IMR-90 (cell line): Measurements from ENCODE around the gene SYTL2. TPM values are rescaled to one million over a fixed set of nuclear protein-coding genes. Genes with fewer than 3 reads are reported as not detected.
A peak's percentile ranks its signal among the peaks of the same experiment; 100 is the strongest.

ENCODE experiments used
- ATAC-seq: fragments of 200-7000 bp; cut with Tn5 transposase; 2 replicates; pipeline ENCODE4 v1.9.1; 2020; ENCODE audit warnings: low read depth, mild to moderate bottlenecking, moderate library complexity
- Bru-seq: library from RNA; stranded (reverse); fragments of 400-500 nt; gene quantifications from one replicate; lab custom pipeline; 2021; lab: Mats Ljungman, UMichigan
- BruChase-seq, 2 experiments: library from RNA; stranded (reverse); fragments of 400-500 nt; gene quantifications; one replicate each; lab custom pipeline; 2021; lab: Mats Ljungman, UMichigan
- BruUV-seq: library from RNA; stranded (reverse); fragments of 400-500 nt; replicated peaks from 2 replicates; lab custom pipeline; 2021; lab: Mats Ljungman, UMichigan
- CTCF ChIA-PET: fragments of 300-600 bp; formaldehyde crosslinking; extraction: SDS; loops from one replicate; lab custom pipeline; 2021; ENCODE audit warnings: antibody characterized with exemption; lab: Yijun Ruan, JAX
- POLR2A ChIA-PET: fragments of 300-600 bp; sonication (Branson Sonifier 250); formaldehyde crosslinking; loops from one replicate; lab custom pipeline; 2022; ENCODE audit warnings: antibody characterized with exemption; ENCODE audit not compliant: unreplicated experiment; lab: Charles Lee
- DNase-seq: peaks from one replicate; pipeline ENCODE4 v3.0.0; 2013
- H2AFZ ChIP-seq: replicated peaks from 2 replicates; pipeline ENCODE3; 2013; ENCODE audit warnings: low read length, mild to moderate bottlenecking; ENCODE audit not compliant: poor library complexity
- H2AK5ac ChIP-seq: 2 replicates; pipeline ENCODE4 v1.6.1; 2013; ENCODE audit warnings: low read depth, low read length, inconsistent platforms
- H2AK9ac ChIP-seq: replicated peaks from 2 replicates; pipeline ENCODE3; 2013; ENCODE audit warnings: mild to moderate bottlenecking, low read depth, low read length, moderate library complexity; ENCODE audit not compliant: poor library complexity
- H2BK120ac ChIP-seq: 2 replicates; pipeline ENCODE4 v1.6.1; 2013; ENCODE audit warnings: low read depth, low read length, inconsistent platforms
- H2BK15ac ChIP-seq: 3 replicates; pipeline ENCODE4 v1.6.1; 2013; ENCODE audit warnings: low read depth, low read length, inconsistent platforms
- H2BK20ac ChIP-seq: 2 replicates; pipeline ENCODE4 v1.6.1; 2013; ENCODE audit warnings: low read depth, mild to moderate bottlenecking, inconsistent platforms, low read length, moderate library complexity
- H2BK5ac ChIP-seq: 2 replicates; pipeline ENCODE4 v1.6.1; 2013; ENCODE audit warnings: mild to moderate bottlenecking, low read depth, low read length, inconsistent platforms; ENCODE audit not compliant: poor library complexity, severe bottlenecking
- H3K14ac ChIP-seq: replicated peaks from 2 replicates; pipeline ENCODE4 v1.6.1; 2013; ENCODE audit warnings: low read depth, low read length, inconsistent platforms
- H3K18ac ChIP-seq: 2 replicates; pipeline ENCODE4 v1.6.1; 2013; ENCODE audit warnings: low read depth, low read length, control low read depth
- H3K23ac ChIP-seq: 2 replicates; pipeline ENCODE4 v1.6.1; 2013; ENCODE audit warnings: low read depth, low read length, inconsistent platforms
- H3K27ac ChIP-seq: 2 replicates; pipeline ENCODE4 v1.5.1; 2013; ENCODE audit warnings: mild to moderate bottlenecking, control low read depth, low read length; ENCODE audit not compliant: insufficient read depth
- H3K27me3 ChIP-seq: 2 replicates; pipeline ENCODE4 v1.6.1; 2013; ENCODE audit warnings: low read length; ENCODE audit not compliant: control insufficient read depth, insufficient read depth
- H3K36me3 ChIP-seq: 2 replicates; pipeline ENCODE4 v1.6.1; 2013; ENCODE audit warnings: low read length, mixed read lengths; ENCODE audit not compliant: control insufficient read depth, insufficient read depth
- H3K4ac ChIP-seq: 2 replicates; pipeline ENCODE4 v1.6.1; 2013; ENCODE audit warnings: low read depth, low read length, inconsistent platforms
- H3K4me1 ChIP-seq: 2 replicates; pipeline ENCODE4 v1.6.1; 2013; ENCODE audit warnings: low read length, mixed read lengths; ENCODE audit not compliant: control insufficient read depth, insufficient read depth
- H3K4me2 ChIP-seq: 2 replicates; pipeline ENCODE4 v1.6.1; 2013; ENCODE audit warnings: low read depth, mild to moderate bottlenecking, control low read depth, low read length, moderate library complexity
- H3K4me3 ChIP-seq: 2 replicates; pipeline ENCODE4 v1.5.1; 2013; ENCODE audit warnings: low read depth, mild to moderate bottlenecking, control low read depth, low read length, moderate library complexity; ENCODE audit not compliant: insufficient read depth
- H3K56ac ChIP-seq: 2 replicates; pipeline ENCODE4 v1.6.1; 2013; ENCODE audit warnings: low read length, inconsistent platforms; ENCODE audit not compliant: insufficient read depth; ENCODE audit errors: extremely low read depth
- H3K79me1 ChIP-seq, 2 experiments: 2 replicates each; pipeline ENCODE4 v1.6.1; 2013; ENCODE audit warnings: low read length in 2 of 2, inconsistent platforms in 1 of 2, low read depth in 1 of 2
- H3K9ac ChIP-seq: 2 replicates; pipeline ENCODE4 v1.6.1; 2013; ENCODE audit warnings: low read depth, low read length, control low read depth
- H3K9me1 ChIP-seq: 2 replicates; pipeline ENCODE4 v1.6.1; 2013; ENCODE audit warnings: low read length, inconsistent platforms; ENCODE audit not compliant: insufficient read depth
- H3K9me3 ChIP-seq: 2 replicates; pipeline ENCODE4 v1.6.1; 2013; ENCODE audit warnings: low read length; ENCODE audit not compliant: control insufficient read depth, insufficient read depth
- H4K20me1 ChIP-seq: 2 replicates; pipeline ENCODE4 v1.6.1; 2013; ENCODE audit warnings: low read length, inconsistent platforms; ENCODE audit not compliant: insufficient read depth
- H4K5ac ChIP-seq: 2 replicates; pipeline ENCODE4 v1.6.1; 2013; ENCODE audit warnings: mild to moderate bottlenecking, low read depth, low read length, control low read depth
- H4K8ac ChIP-seq, 2 experiments: 2 replicates each; pipeline ENCODE4 v1.6.1; 2013; ENCODE audit warnings: low read depth in 2 of 2, low read length in 2 of 2, control low read depth in 1 of 2, inconsistent platforms in 1 of 2
- H4K91ac ChIP-seq: 2 replicates; pipeline ENCODE4 v1.6.1; 2013; ENCODE audit warnings: low read depth, low read length, inconsistent platforms; ENCODE audit not compliant: insufficient read depth
- BHLHE40 ChIP-seq: fragments of 150-350 bp; IDR thresholded peaks from 2 replicates; pipeline ENCODE4 v1.6.1; 2016; ENCODE audit warnings: mild to moderate bottlenecking, low read depth, low read length
- CEBPB ChIP-seq: IDR thresholded peaks from 2 replicates; pipeline ENCODE4 v1.6.1; 2012; ENCODE audit warnings: low read depth, low read length, improper control_type of control experiment
- CHD1 ChIP-seq: IDR thresholded peaks from 2 replicates; pipeline ENCODE4 v1.6.1; 2012; ENCODE audit warnings: low read depth, low read length, improper control_type of control experiment
- FOS ChIP-seq: fragments of 150-350 bp; IDR thresholded peaks from 2 replicates; pipeline ENCODE4 v1.6.1; 2016; ENCODE audit warnings: low read depth, low read length
- MAZ ChIP-seq: IDR thresholded peaks from 2 replicates; pipeline ENCODE4 v1.6.1; 2012; ENCODE audit warnings: low read depth, mild to moderate bottlenecking, low read length, improper control_type of control experiment, moderate library complexity, borderline replicate concordance
- MXI1 ChIP-seq: IDR thresholded peaks from 2 replicates; pipeline ENCODE4 v1.6.1; 2012; ENCODE audit warnings: low read depth, mild to moderate bottlenecking, low read length, moderate library complexity, borderline replicate concordance
- POLR2A ChIP-seq: IDR thresholded peaks from 2 replicates; pipeline ENCODE4 v1.6.1; 2012; ENCODE audit warnings: mild to moderate bottlenecking, low read depth, low read length
- RAD21 ChIP-seq: IDR thresholded peaks from 2 replicates; pipeline ENCODE4 v1.6.1; 2012; ENCODE audit warnings: low read length, improper control_type of control experiment
- RCOR1 ChIP-seq: IDR thresholded peaks from 2 replicates; pipeline ENCODE4 v1.6.1; 2012; ENCODE audit warnings: mild to moderate bottlenecking, low read length, improper control_type of control experiment; ENCODE audit not compliant: insufficient replicate concordance
- SMC3 ChIP-seq: fragments of 150-350 bp; IDR thresholded peaks from 2 replicates; pipeline ENCODE4 v1.6.1; 2016; ENCODE audit warnings: low read depth, mild to moderate bottlenecking, antibody characterized with exemption, low read length, moderate library complexity
- WGBS, 2 experiments: methylation state at CpG; one replicate each; pipeline versions ENCODE4 v1.1.5 to v1.1.7; 2013; ENCODE audit warnings: missing lambda C conversion rate in 2 of 2; ENCODE audit not compliant: insufficient read length in 1 of 2; ENCODE audit errors: extremely low coverage in 2 of 2; 5-methylcytosine and 5-hydroxymethylcytosine counted together
- dilution Hi-C: fragments of 300-500 bp; cut with HindIII; formaldehyde crosslinking; loops from one replicate; pipeline ENCODE4 v1.14.3; 2018; ENCODE audit warnings: low sequenced_read_pairs; ENCODE audit not compliant: unreplicated experiment
- in situ Hi-C: fragments of 300-500 bp; cut with MboI; formaldehyde crosslinking; loops from 3 replicates; pipeline ENCODE4 v1.14.3; 2019; ENCODE audit warnings: low sequenced_read_pairs, inconsistent platforms, mixed read lengths
- intact Hi-C: fragments of 100-400 bp; cut with micrococcal nuclease; formaldehyde crosslinking; loops from 2 replicates; pipeline ENCODE4 v1.10.0; 2022
- long read RNA-seq: library from polyadenylated mRNA; unstranded; transcript quantifications from one replicate; pipeline ENCODE4 v2.0.0, GENCODE V29; 2021; ENCODE audit not compliant: unreplicated experiment
- polyA plus RNA-seq, 3 experiments: library from polyadenylated mRNA; depleted of rRNA; stranded (reverse); fragments of >200 nt; gene quantifications; 2 replicates each; pipeline ENCODE4 v1.2.3, GENCODE V29; 2012; ENCODE audit warnings: low replicate concordance in 1 of 3
- total RNA-seq: library from RNA; depleted of rRNA; stranded (reverse); fragments of >200 nt; gene quantifications from 2 replicates; pipeline ENCODE4 v1.2.3, GENCODE V29; 2012; rRNA removed

Gene SYTL2, protein sequence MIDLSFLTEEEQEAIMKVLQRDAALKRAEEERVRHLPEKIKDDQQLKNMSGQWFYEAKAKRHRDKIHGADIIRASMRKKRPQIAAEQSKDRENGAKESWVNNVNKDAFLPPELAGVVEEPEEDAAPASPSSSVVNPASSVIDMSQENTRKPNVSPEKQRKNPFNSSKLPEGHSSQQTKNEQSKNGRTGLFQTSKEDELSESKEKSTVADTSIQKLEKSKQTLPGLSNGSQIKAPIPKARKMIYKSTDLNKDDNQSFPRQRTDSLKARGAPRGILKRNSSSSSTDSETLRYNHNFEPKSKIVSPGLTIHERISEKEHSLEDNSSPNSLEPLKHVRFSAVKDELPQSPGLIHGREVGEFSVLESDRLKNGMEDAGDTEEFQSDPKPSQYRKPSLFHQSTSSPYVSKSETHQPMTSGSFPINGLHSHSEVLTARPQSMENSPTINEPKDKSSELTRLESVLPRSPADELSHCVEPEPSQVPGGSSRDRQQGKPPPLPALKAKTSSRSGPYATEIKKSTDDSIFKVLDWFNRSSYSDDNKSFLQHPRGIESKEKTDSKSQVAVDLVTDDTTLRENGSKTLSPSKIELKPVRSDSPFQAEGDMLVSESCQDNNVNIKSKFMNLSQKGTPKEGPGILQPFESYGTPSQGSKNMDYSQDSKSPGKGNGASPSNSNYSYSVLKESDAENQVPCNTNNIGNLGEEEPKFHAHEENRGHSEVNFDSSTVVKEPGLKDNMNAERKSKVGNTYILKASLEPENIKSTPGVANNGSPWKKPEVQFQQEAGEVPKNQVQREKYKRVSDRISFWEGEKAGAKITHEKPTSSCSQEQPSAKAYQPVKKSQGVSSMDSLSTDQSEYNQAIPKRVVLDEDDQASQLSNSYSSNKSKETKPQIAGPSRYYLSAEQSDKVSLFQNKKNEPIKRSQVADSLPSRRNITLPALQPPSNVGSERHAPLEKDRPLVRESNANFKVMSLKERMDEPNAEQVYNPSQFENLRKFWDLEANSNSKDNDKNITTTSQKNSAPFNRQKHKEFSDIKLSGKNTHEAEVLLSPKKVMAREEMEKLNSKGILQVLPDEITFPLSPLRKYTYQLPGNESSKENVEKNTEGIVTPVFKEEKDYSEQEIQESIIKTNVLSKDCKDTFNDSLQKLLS (N-terminal part only)
- 45.2 and 59.4 TPM in 2 replicates for total RNA-seq
- 49.5 and 70.0 TPM in 2 replicates for polyA plus RNA-seq (2012; rRNA removed)
- polyA plus RNA-seq (2012; cell fraction: cytosol; rRNA removed) = 13.7 and 35.1 TPM in 2 replicates
- 31.2 and 414 TPM in 2 replicates for polyA plus RNA-seq (2012; cell fraction: nucleus; rRNA removed; ENCODE audit: low replicate concordance)
- percentile 92 among the genes with signal in this experiment for Bru-seq, nascent RNA
- BruChase-seq, experiment 1, labeled RNA remaining after a 6-hour chase = percentile 87 among the genes with signal in this experiment
- percentile 92 among the genes with signal in this experiment for BruChase-seq, experiment 2, labeled RNA remaining after a 2-hour chase
- long read RNA-seq, full-length matches to known transcripts = 10 of 59 reads
- long read RNA-seq, partial matches to known transcripts = 20 of 59 reads
- long read RNA-seq, other reads (novel, unspliced or antisense) = 29 of 59 reads

DNA sequence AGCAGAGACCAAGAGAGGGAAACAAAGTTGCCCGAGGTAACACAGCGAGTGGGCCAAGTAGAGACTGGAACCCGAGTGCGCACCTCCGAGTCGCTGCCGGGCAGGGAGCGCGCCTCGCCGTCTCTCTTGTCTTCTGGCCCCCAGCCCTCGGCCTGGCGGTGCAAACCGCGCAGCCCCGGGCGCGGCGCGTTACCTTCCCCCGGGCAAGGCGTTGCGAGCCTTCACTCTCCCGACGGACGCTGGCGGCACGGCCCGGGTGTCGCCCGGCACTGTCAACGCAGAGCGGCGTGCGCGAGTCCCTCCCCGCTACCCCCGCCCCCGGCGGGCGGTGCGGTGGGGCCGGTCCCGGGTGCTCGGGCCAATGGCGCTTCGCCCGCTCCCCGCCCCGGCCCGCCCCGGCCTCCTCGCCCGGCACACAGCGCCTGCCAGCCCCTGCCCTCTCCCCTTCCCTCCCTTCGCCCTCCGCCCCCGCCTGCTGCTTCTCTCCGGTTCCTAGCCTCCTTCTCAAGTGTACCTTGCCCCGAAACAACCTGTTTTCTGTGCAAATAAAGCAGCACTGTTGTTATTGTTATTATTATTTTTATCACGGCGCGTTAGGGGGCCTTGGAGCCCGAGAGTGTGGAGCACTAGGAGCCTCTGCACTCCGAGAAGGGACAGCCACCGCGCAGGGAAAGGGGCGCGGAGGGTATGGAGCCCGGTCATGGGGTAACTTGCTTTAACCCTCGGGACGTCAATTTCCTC, at the start of gene SYTL2:
TSS of gene SYTL2 (minus strand) at position 271 of the 741 bp plus-strand sequence. CDS start 53,416 bp downstream, outside the sequence.
- Histone ChIP-seq H2BK120ac (peak within 1 kb of the TSS; percentile 76), H2AK5ac (peak within 1 kb of the TSS; percentile 83), H3K79me1 (peaks cover 17 to 36% of the 10 kb centered on the region in 2 experiments), H4K8ac (peak within 1 kb of the TSS; percentile 11 to 56; a peak in 2 of 4 replicates), H3K27ac (peak within 1 kb of the TSS; percentile 40), H4K5ac (peak within 1 kb of the TSS; percentile 14; the same call in 1 of the 2 replicates), H3K18ac (peak within 1 kb of the TSS; percentile 57; the same call in 1 of the 2 replicates), H3K4me2 (peak within 1 kb of the TSS; percentile 98), H3K9ac (peak within 1 kb of the TSS; percentile 71), H2AFZ (peak within 1 kb of the TSS; percentile 93), H3K4me1 (peaks cover 16% of the 10 kb centered on the region), H4K91ac (peak within 1 kb of the TSS; percentile 44; the same call in 1 of the 2 replicates), H2BK20ac (peak within 1 kb of the TSS; percentile 62; the same call in 1 of the 2 replicates), H2AK9ac (peak within 1 kb of the TSS; percentile 71), H3K36me3 (no peaks in the 10 kb centered on the region), H3K27me3 (no peaks in the 10 kb centered on the region), H3K4me3 (peak within 1 kb of the TSS; percentile 75), H3K9me1 (peaks cover 15% of the 10 kb centered on the region), H3K9me3 (no peaks in the 10 kb centered on the region), H2BK5ac (peak within 1 kb of the TSS; percentile 45), H3K23ac (peak within 1 kb of the TSS; percentile 71), H2BK15ac (peak within 1 kb of the TSS; percentile 49; the same call in 2 of the 3 replicates), H3K14ac (peak within 1 kb of the TSS; percentile 68), H3K56ac (peak within 1 kb of the TSS; percentile 24; the same call in 1 of the 2 replicates), H3K4ac (peak within 1 kb of the TSS; percentile 85), H4K20me1 (no peaks in the 10 kb centered on the region)
- ATAC-seq = peak; percentile 90
- peak; percentile 48 for DNase-seq
- dilution Hi-C loops = no loop called here
- in situ Hi-C loops = no loop called here
- ChIA-PET POLR2A (no interaction called here), CTCF (interaction anchor here (2.4 kb wide), 1 partner anchor 14 kb away, joined by 17 read pairs; no protein-coding TSS in a partner anchor)
- intact Hi-C loops = loop anchor here (5.0 kb wide), 1 partner anchor 94 kb away; no protein-coding TSS in a partner anchor
- WGBS, 2 experiments = 3% methylated on average over 24 of the region's 72 CpGs; no CpG with 5 or more reads in 1 of the 2 experiments
- BruUV-seq = TSS peak; percentile 36
- 0 out of 2 replicates have a peak, but pooled peaks have one; percentile 67 for TF ChIP-seq MXI1
- TF ChIP-seq POLR2A = peak; percentile 24; the same call in 1 of the 2 replicates
- TF ChIP-seq CEBPB = no peak
- no peak for TF ChIP-seq RCOR1
- TF ChIP-seq MAZ = peak; percentile 84
- no peak for TF ChIP-seq RAD21
- no peak for TF ChIP-seq SMC3
- no peak for TF ChIP-seq FOS
- no peak for TF ChIP-seq CHD1
- TF ChIP-seq BHLHE40 = peak; percentile 20; the same call in 1 of the 2 replicates
